ENCODE measurements around the gene KIF22. TPM values are rescaled to one million over a fixed set of nuclear protein-coding genes. Genes with fewer than 3 reads are reported as not detected.

Gene KIF22
- total RNA-seq, 4 donors from 2014 or later, result 37.6 to 159 (median 59.5) TPM

- Histone ChIP-seq H3K27me3 (no peaks in the 10 kb centered on the region), H3K4me1 (peaks cover 40 to 79% (median 72%) of the 10 kb centered on the region in 4 donors), H3K9me3 (no peaks in the 10 kb centered on the region), H3K36me3 (peaks cover 0 to 13% (median 0%) of the 10 kb centered on the region in 4 donors), H3K4me3 (peak within 1 kb of the TSS; percentile 58 to 79 (median 70)), H3K27ac (peak within 1 kb of the TSS; percentile 93 to 98 (median 96))
- 0% methylated on average over 2 to 64 of the region's 70 CpGs for WGBS, 2 donors (ENCODE audit: low coverage in 1 of 2)
- DNase-seq, result peak; percentile 99
- in situ Hi-C loops (cut with MboI; ENCODE audit: low pct_ligation_motif_present in 1 of 4, low pct_unique_long_range_greater_than_20kb in 1 of 4, low sequenced_read_pairs in 3 of 4) (no loop called here), intact Hi-C loops (cut with DNase I; ENCODE audit: low total_unique reads) (loop anchor here (1.0 kb wide), 1 partner anchor 26 kb away; the partner anchor contains the start of gene KIF22)
- TF ChIP-seq EP300 (IDR thresholded peaks at IDR 0.05; ENCODE audit: low read depth) (no peak), CTCF (IDR thresholded peaks at IDR 0.05) (peak; percentile 80 to 95 (median 92)), POLR2A (IDR thresholded peaks at IDR 0.05) (peak; percentile 81), POLR2AphosphoS5 (IDR thresholded peaks at IDR 0.05) (peak; percentile 78 to 91 (median 81))
These were observed 25.5 kb downstream of the KIF22 start, which contains the start of gene PAGR1 for GRCh38 chr16:29815793-29816693. TSS of gene PAGR1 (plus strand) at chr16:29816152. CDS start at chr16:29816526, 374 bp downstream.

GRCh38 chr16:29816694-29817441, 26.3 kb downstream of the KIF22 start:
- WGBS, 2 donors (ENCODE audit: low coverage in 1 of 2), result 0 to 1% methylated on average over 1 to 37 of the region's 37 CpGs

GRCh38 chr16:29818082-29818481, 27.5 kb downstream of the KIF22 start:
- in situ Hi-C loops (cut with MboI; ENCODE audit: low pct_ligation_motif_present in 1 of 4, low pct_unique_long_range_greater_than_20kb in 1 of 4, low sequenced_read_pairs in 3 of 4) (no loop called here), intact Hi-C loops (cut with DNase I; ENCODE audit: low total_unique reads) (no loop called here)
- Histone ChIP-seq H3K4me3 (peak overlapping the region in 1 of 4 donors; percentile 85), H3K27ac (peak overlapping the region; percentile 93 to 98 (median 96)), H3K36me3 (peaks cover 0 to 13% (median 0%) of the 10 kb centered on the region in 4 donors), H3K4me1 (peaks cover 42 to 79% (median 73%) of the 10 kb centered on the region in 4 donors), H3K27me3 (no peaks in the 10 kb centered on the region), H3K9me3 (no peaks in the 10 kb centered on the region)
- no peak for DNase-seq
- TF ChIP-seq POLR2A (IDR thresholded peaks at IDR 0.05) (no peak), POLR2AphosphoS5 (IDR thresholded peaks at IDR 0.05) (no peak), CTCF (IDR thresholded peaks at IDR 0.05) (no peak), EP300 (IDR thresholded peaks at IDR 0.05; ENCODE audit: low read depth) (no peak)
- WGBS, 2 donors (ENCODE audit: low coverage in 1 of 2), result 75 to 100% methylated on average over 1 to 4 of the region's 4 CpGs

More at GRCh38 chr16:29816694-29817441, 26.3 kb downstream of the KIF22 start:
- Histone ChIP-seq H3K27ac (peak overlapping the region; percentile 93 to 98 (median 96)), H3K27me3 (no peaks in the 10 kb centered on the region), H3K4me1 (peaks cover 40 to 79% (median 73%) of the 10 kb centered on the region in 4 donors), H3K4me3 (peak overlapping the region; percentile 58 to 79 (median 70)), H3K9me3 (no peaks in the 10 kb centered on the region), H3K36me3 (peaks cover 0 to 13% (median 0%) of the 10 kb centered on the region in 4 donors)
- TF ChIP-seq EP300 (IDR thresholded peaks at IDR 0.05; ENCODE audit: low read depth) (no peak), POLR2A (IDR thresholded peaks at IDR 0.05) (no peak), CTCF (IDR thresholded peaks at IDR 0.05) (peak in 2 of 5 experiments; percentile 14 to 26), POLR2AphosphoS5 (IDR thresholded peaks at IDR 0.05) (peak; percentile 12 to 42 (median 29))
- intact Hi-C loops (cut with DNase I; ENCODE audit: low total_unique reads) (loop anchor here (1.0 kb wide), 1 partner anchor 27 kb away; the partner anchor contains the start of gene KIF22), in situ Hi-C loops (cut with MboI; ENCODE audit: low pct_ligation_motif_present in 1 of 4, low pct_unique_long_range_greater_than_20kb in 1 of 4, low sequenced_read_pairs in 3 of 4) (no loop called here)
- peak; percentile 73 for DNase-seq
